MM.1S (cell line): ENCODE results near the gene LIPG.

Experiments used
- EZH2 ChIP-seq: fragments of 300-600 bp; sonication (generic); optimal IDR thresholded peaks from 2 replicates; pipeline ENCODE3; 2017; ENCODE audit warnings: low read depth, mild to moderate bottlenecking, antibody characterized with exemption, low read length, mixed read lengths
- EZH2phosphoT487 ChIP-seq: fragments of 300-600 bp; sonication (generic); IDR thresholded peaks from 2 replicates; pipeline ENCODE4 v1.6.1; 2018; ENCODE audit warnings: antibody characterized with exemption, low read length
- TF ChIP-seq, protein P1 (sequence below): fragments of 300-600 bp; sonication (generic); IDR thresholded peaks from 2 replicates; pipeline ENCODE4 v1.5.1; 2016; ENCODE audit warnings: antibody characterized with exemption, low read length, mixed read lengths

GRCh38 chr18:49544362-49544761 lies 17.5 kb upstream of the LIPG start:
- TF ChIP-seq, protein P1, sequence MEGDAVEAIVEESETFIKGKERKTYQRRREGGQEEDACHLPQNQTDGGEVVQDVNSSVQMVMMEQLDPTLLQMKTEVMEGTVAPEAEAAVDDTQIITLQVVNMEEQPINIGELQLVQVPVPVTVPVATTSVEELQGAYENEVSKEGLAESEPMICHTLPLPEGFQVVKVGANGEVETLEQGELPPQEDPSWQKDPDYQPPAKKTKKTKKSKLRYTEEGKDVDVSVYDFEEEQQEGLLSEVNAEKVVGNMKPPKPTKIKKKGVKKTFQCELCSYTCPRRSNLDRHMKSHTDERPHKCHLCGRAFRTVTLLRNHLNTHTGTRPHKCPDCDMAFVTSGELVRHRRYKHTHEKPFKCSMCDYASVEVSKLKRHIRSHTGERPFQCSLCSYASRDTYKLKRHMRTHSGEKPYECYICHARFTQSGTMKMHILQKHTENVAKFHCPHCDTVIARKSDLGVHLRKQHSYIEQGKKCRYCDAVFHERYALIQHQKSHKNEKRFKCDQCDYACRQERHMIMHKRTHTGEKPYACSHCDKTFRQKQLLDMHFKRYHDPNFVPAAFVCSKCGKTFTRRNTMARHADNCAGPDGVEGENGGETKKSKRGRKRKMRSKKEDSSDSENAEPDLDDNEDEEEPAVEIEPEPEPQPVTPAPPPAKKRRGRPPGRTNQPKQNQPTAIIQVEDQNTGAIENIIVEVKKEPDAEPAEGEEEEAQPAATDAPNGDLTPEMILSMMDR, result no peak
- no peak for TF ChIP-seq EZH2
- TF ChIP-seq EZH2phosphoT487, result no peak
